Mucosa of descending colon (tissue), 3 donors: ENCODE measurements around the gene GALNT4. TPM values are rescaled to one million over a fixed set of nuclear protein-coding genes. Genes with fewer than 3 reads are reported as not detected.

Source experiments
- ATAC-seq: fragments of 200-7000 bp; cut with Tn5 transposase; one replicate; pipeline ENCODE4 v1.9.1; 2020; ENCODE audit warnings: mild to moderate bottlenecking, moderate library complexity
- DNase-seq, 3 donors: peaks; one replicate each; pipeline ENCODE4 v3.0.0-alpha.2; 2020
- H3K36me3 ChIP-seq: fragments of 200-600 bp; one replicate; pipeline ENCODE4 v1.8.0; 2021; ENCODE audit warnings: low read depth, mild to moderate bottlenecking
- H3K4me1 ChIP-seq: fragments of 200-600 bp; one replicate; pipeline ENCODE4 v1.8.0; 2021; ENCODE audit warnings: low read depth, mild to moderate bottlenecking
- H3K4me3 ChIP-seq: fragments of 200-600 bp; one replicate; pipeline ENCODE4 v1.8.0; 2021; ENCODE audit warnings: mild to moderate bottlenecking
- H3K9me3 ChIP-seq: fragments of 200-600 bp; one replicate; pipeline ENCODE4 v1.8.0; 2021; ENCODE audit warnings: mild to moderate bottlenecking
- CTCF ChIP-seq: fragments of 200-600 bp; IDR thresholded peaks from one replicate; pipeline ENCODE4 v1.8.0; 2022; ENCODE audit warnings: antibody characterized with exemption, mild to moderate bottlenecking
- intact Hi-C, 2 donors: fragments of 100-400 bp; cut with DNase I in 1 of 2; cut with micrococcal nuclease in 1 of 2; formaldehyde crosslinking; loops; one replicate each; pipeline versions ENCODE4 v1.11.0 to v1.11.1; 2022; cut with DNase I, micrococcal nuclease
- total RNA-seq, 3 donors: library from RNA; stranded (reverse); fragmentation: NEBNext Ultra II Directional in 2 of 3; extraction: Animal tissue kit (Norgen Biotek cat#: 25700) in 2 of 3; gene quantifications; one replicate each; pipeline versions ENCODE4 v1.2.1 to v1.2.4, GENCODE V29; 2021 to 2023
- donor health status: DM: no; HTN: no; CAD: no; lungs with moderate emphysema.
- donor health status: DM: no; HTN: no; CAD: no.
- donor health status: DM: no; HTN: yes; CAD: no.

The GALNT4 gene
- total RNA-seq, 3 donors from 2014 or later: 19.3 to 49.6 (median 41.9) TPM

DNA sequence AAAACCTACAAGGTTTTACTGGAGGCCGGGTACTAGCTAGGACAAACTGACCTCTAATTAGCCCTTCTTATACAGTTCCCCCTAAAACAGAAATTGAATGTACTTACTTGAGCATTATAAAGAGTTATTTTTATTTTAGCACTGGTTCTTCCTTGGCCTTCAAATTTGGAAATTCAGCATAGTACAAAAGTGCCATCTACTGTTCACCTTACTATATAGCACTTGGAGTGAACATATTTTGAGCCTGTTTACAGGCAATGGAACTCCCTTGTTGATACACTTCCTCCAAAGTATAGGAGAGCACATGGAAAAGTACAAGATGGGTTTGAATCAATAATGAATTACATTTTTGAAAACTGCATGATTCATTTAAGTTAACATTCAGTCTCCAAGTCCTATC, 5.1 kb upstream of the GALNT4 start:
- DNase-seq (no peak), ATAC-seq (peak; percentile 31)
- TF ChIP-seq CTCF: peak; percentile 40
- intact Hi-C loops: loop anchor here (2.0 to 10.0 kb wide), 4 partner anchors 55 to 511 kb away; no protein-coding TSS in a partner anchor
- Histone ChIP-seq H3K9me3 (no peaks in the 10 kb centered on the region), H3K4me1 (no peaks in the 10 kb centered on the region), H3K4me3 (no peak overlapping the region), H3K36me3 (no peaks in the 10 kb centered on the region)

GRCh38 chr12:89528434-89528833, 3.8 kb upstream of the GALNT4 start:
- no peak for ATAC-seq
- no peaks in the 10 kb centered on the region for H3K36me3 ChIP-seq
- no peaks in the 10 kb centered on the region for H3K9me3 ChIP-seq
- no peak for DNase-seq
- intact Hi-C loops: loop anchor here (2.0 to 10.0 kb wide), 4 partner anchors 54 to 510 kb away; no protein-coding TSS in a partner anchor
- TF ChIP-seq CTCF: no peak
- H3K4me3 ChIP-seq: no peak overlapping the region
- peaks cover under 1% of the 10 kb centered on the region for H3K4me1 ChIP-seq

GRCh38 chr12:89525824-89526770, 1.5 kb upstream of the GALNT4 start, which contains the start of gene POC1B:
TSS of gene POC1B (minus strand) at chr12:89526047. CDS start at chr12:89525895, 152 bp downstream.
- H3K9me3 ChIP-seq: no peaks in the 10 kb centered on the region
- DNase-seq (peak; percentile 83 to 90 (median 87)), ATAC-seq (peak; percentile 76)
- no peaks in the 10 kb centered on the region for H3K36me3 ChIP-seq
- H3K4me3 ChIP-seq: peak within 1 kb of the TSS; percentile 82
- intact Hi-C loops: loop anchor here in 1 of 2 donors (10.0 kb wide), 2 partner anchors 51 to 471 kb away; no protein-coding TSS in a partner anchor
- peaks cover 12% of the 10 kb centered on the region for H3K4me1 ChIP-seq
- TF ChIP-seq CTCF: no peak

DNA sequence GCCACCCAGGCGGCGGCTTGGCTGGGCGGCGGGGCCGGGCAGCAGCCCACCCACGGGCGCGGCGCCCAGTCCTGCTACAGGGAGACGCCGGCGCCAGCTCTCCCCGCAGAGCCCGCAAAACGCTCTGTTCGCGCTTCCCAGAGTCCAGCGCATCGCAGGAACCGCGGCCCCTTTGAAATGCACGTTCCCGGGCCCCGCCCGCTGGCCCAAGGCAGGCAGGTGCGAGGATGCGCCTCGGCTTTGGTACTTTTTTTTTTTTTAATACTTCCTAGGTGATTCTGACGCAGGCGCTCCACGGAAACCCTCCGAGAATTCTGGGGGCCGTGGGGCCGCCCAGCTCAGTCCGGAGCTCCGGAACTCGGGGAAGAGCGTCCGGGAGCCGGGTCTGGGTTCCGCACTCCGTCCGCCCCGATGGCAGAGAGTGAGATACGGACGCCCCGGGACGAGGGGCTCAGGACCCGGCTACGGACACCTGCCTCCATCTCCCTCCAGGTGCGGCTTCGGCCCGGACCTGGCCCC, 768 bp upstream of the GALNT4 start:
- Histone ChIP-seq H3K9me3 (no peaks in the 10 kb centered on the region), H3K36me3 (no peaks in the 10 kb centered on the region), H3K4me3 (peak overlapping the region; percentile 82), H3K4me1 (peaks cover 14% of the 10 kb centered on the region)
- intact Hi-C loops: loop anchor here in 1 of 2 donors (10.0 kb wide), 2 partner anchors 51 to 471 kb away; no protein-coding TSS in a partner anchor
- TF ChIP-seq CTCF: no peak
- DNase-seq (peak; percentile 78 to 84 (median 83)), ATAC-seq (peak; percentile 63)

GRCh38 chr12:89523843-89524540, 604 bp downstream of the GALNT4 start:
- intact Hi-C loops: loop anchor here in 1 of 2 donors (10.0 kb wide), 2 partner anchors 49 to 469 kb away; no protein-coding TSS in a partner anchor
- no peak for TF ChIP-seq CTCF
- no peaks in the 10 kb centered on the region for H3K9me3 ChIP-seq
- no peaks in the 10 kb centered on the region for H3K36me3 ChIP-seq
- H3K4me3 ChIP-seq: peak overlapping the region; percentile 82
- peak in 2 of 3 donors; percentile 31 to 39 for DNase-seq
- peaks cover 14% of the 10 kb centered on the region for H3K4me1 ChIP-seq
- ATAC-seq: no peak
